Measurements from ENCODE around the gene CBLB.

The CBLB gene

GRCh38 chr3:105678017-105678416 is 190.8 kb downstream of the CBLB start:
- no peak overlapping the region for H3K9ac ChIP-seq (ENCODE audit: low read depth, low read length, poor library complexity, severe bottlenecking)
- H3K4me2 ChIP-seq (ENCODE audit: low read depth, low read length, poor library complexity, severe bottlenecking) = no peak overlapping the region
- H3K9me3 ChIP-seq (ENCODE audit: insufficient read depth, low read depth, low read length) = no peaks in the 10 kb centered on the region
- H3K9me2 ChIP-seq (replicated peaks; ENCODE audit: low read depth, low read length) = no peaks in the 10 kb centered on the region
- H3K79me2 ChIP-seq (ENCODE audit: insufficient read depth, low read length) = no peaks in the 10 kb centered on the region
- no peak overlapping the region for H3K4me3 ChIP-seq (ENCODE audit: low read length, poor library complexity, severe bottlenecking)
- peaks cover 6% of the 10 kb centered on the region; the same call in 1 of the 2 replicates for H3K36me3 ChIP-seq (ENCODE audit: insufficient read depth, low read length)
- H3K27me3 ChIP-seq (ENCODE audit: insufficient read depth, low read length, poor library complexity, severe bottlenecking) = no peaks in the 10 kb centered on the region
- H2AFZ ChIP-seq (ENCODE audit: low read length) = no peak overlapping the region
- no peaks in the 10 kb centered on the region for H3F3A ChIP-seq (ENCODE audit: low read depth)
- no peaks in the 10 kb centered on the region for H4K20me1 ChIP-seq (ENCODE audit: insufficient read depth, low read length, poor library complexity, severe bottlenecking)
- H3K4me1 ChIP-seq (ENCODE audit: insufficient read depth, low read length, poor library complexity, severe bottlenecking) = no peaks in the 10 kb centered on the region
- no peak for TF ChIP-seq CTCF (conservative IDR thresholded peaks at IDR 0.05; ENCODE audit: low read length)
- TF ChIP-seq EZH2phosphoT487 (IDR thresholded peaks at IDR 0.05; ENCODE audit: borderline replicate concordance) = no peak

GRCh38 chr3:105676621-105677300 is 192.1 kb downstream of the CBLB start:
- no peaks in the 10 kb centered on the region for H3K79me2 ChIP-seq (ENCODE audit: insufficient read depth, low read length)
- no peaks in the 10 kb centered on the region for H3F3A ChIP-seq (ENCODE audit: low read depth)
- TF ChIP-seq CTCF (conservative IDR thresholded peaks at IDR 0.05; ENCODE audit: low read length) (no peak), EZH2phosphoT487 (IDR thresholded peaks at IDR 0.05; ENCODE audit: borderline replicate concordance) (no peak)
- H2AFZ ChIP-seq (ENCODE audit: low read length) = no peak overlapping the region
- H3K27me3 ChIP-seq (ENCODE audit: insufficient read depth, low read length, poor library complexity, severe bottlenecking) = no peaks in the 10 kb centered on the region
- H3K9me3 ChIP-seq (ENCODE audit: insufficient read depth, low read depth, low read length) = no peaks in the 10 kb centered on the region
- no peak overlapping the region for H3K4me3 ChIP-seq (ENCODE audit: low read length, poor library complexity, severe bottlenecking)
- no peaks in the 10 kb centered on the region for H3K9me2 ChIP-seq (replicated peaks; ENCODE audit: low read depth, low read length)
- peaks cover 6% of the 10 kb centered on the region; the same call in 1 of the 2 replicates for H3K36me3 ChIP-seq (ENCODE audit: insufficient read depth, low read length)
- H4K20me1 ChIP-seq (ENCODE audit: insufficient read depth, low read length, poor library complexity, severe bottlenecking) = no peaks in the 10 kb centered on the region
- no peak overlapping the region for H3K9ac ChIP-seq (ENCODE audit: low read depth, low read length, poor library complexity, severe bottlenecking)
- H3K4me2 ChIP-seq (ENCODE audit: low read depth, low read length, poor library complexity, severe bottlenecking) = no peak overlapping the region
- no peaks in the 10 kb centered on the region for H3K4me1 ChIP-seq (ENCODE audit: insufficient read depth, low read length, poor library complexity, severe bottlenecking)

DNA sequence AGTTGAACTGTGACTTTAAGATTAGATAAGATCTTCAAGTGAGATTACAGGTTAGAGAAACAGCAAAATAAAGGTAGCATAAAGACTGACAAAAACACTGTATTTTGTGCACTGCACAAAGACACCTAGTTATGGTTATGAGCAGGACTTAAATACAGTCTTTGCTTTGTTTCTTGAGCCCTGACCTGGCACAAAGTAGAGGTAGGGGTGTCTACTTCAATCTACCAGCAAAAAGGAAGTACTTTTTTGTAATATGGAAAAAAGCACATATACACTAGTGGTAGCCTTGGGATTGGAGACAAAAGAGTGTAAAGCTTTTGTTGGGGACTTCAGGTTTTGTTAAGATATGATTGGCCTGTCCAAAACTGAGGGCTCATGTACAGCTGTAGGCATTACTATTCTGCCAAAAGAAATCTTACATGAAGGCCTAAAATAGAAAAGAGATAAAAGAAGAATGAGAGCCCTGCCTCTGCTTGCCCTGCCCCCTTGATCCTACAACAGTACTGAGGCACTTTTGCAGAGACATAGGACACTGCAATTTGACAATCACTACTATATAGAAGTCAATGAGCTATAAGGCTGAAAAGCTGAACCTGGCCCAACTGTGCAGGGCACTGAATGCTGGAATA is 194.3 kb downstream of the CBLB start:
- Histone ChIP-seq H3K27me3 (ENCODE audit: insufficient read depth, low read length, poor library complexity, severe bottlenecking) (no peaks in the 10 kb centered on the region), H3K79me2 (ENCODE audit: insufficient read depth, low read length) (no peaks in the 10 kb centered on the region), H3K9me2 (replicated peaks; ENCODE audit: low read depth, low read length) (no peaks in the 10 kb centered on the region), H3K4me2 (ENCODE audit: low read depth, low read length, poor library complexity, severe bottlenecking) (no peak overlapping the region), H3K36me3 (ENCODE audit: insufficient read depth, low read length) (peaks cover 11% of the 10 kb centered on the region; the same call in 1 of the 2 replicates), H3F3A (ENCODE audit: low read depth) (no peaks in the 10 kb centered on the region), H3K9ac (ENCODE audit: low read depth, low read length, poor library complexity, severe bottlenecking) (no peak overlapping the region), H3K9me3 (ENCODE audit: insufficient read depth, low read depth, low read length) (no peaks in the 10 kb centered on the region), H3K4me3 (ENCODE audit: low read length, poor library complexity, severe bottlenecking) (no peak overlapping the region), H4K20me1 (ENCODE audit: insufficient read depth, low read length, poor library complexity, severe bottlenecking) (no peaks in the 10 kb centered on the region), H2AFZ (ENCODE audit: low read length) (no peak overlapping the region), H3K4me1 (ENCODE audit: insufficient read depth, low read length, poor library complexity, severe bottlenecking) (no peaks in the 10 kb centered on the region)
- TF ChIP-seq EZH2phosphoT487 (IDR thresholded peaks at IDR 0.05; ENCODE audit: borderline replicate concordance) (no peak), CTCF (conservative IDR thresholded peaks at IDR 0.05; ENCODE audit: low read length) (no peak)
